Activated T-helper 1 cell treated with anti-CD3 and anti-CD28 coated beads, Interleukin-12 subunit alpha, Interleukin-12 subunit beta, Interleukin-2, Interleukin-4 antibody, amounts not matched to agents 30 ng/mL and 10 ng/mL and 1 ng/mL, durations not matched to agents 14 hours and 24 hours and 36 hours (primary cell): ENCODE measurements around the gene ANKS1A. TPM values are rescaled to one million over a fixed set of nuclear protein-coding genes. Genes with fewer than 3 reads are reported as not detected.

Source experiments
- DNase-seq: peaks from one replicate; pipeline ENCODE4 v3.0.0; 2021; ENCODE audit warnings: low spot score
- H3K27ac Mint-ChIP-seq: one replicate; pipeline ENCODE4 v1.8.0; 2021; ENCODE audit warnings: mild to moderate bottlenecking, mixed read lengths
- H3K27me3 Mint-ChIP-seq: one replicate; pipeline ENCODE4 v1.8.0; 2022; ENCODE audit warnings: mild to moderate bottlenecking, moderate library complexity, mixed read lengths; ENCODE audit not compliant: insufficient read depth
- H3K36me3 Mint-ChIP-seq: one replicate; pipeline ENCODE4 v1.8.0; 2021; ENCODE audit warnings: low read depth, mixed read lengths
- H3K4me1 Mint-ChIP-seq: one replicate; pipeline ENCODE4 v1.8.0; 2021; ENCODE audit warnings: low read depth, mixed read lengths
- H3K4me3 Mint-ChIP-seq: one replicate; pipeline ENCODE4 v1.8.0; 2021; ENCODE audit warnings: mild to moderate bottlenecking, moderate library complexity, mixed read lengths
- H3K9me3 Mint-ChIP-seq: one replicate; pipeline ENCODE4 v1.8.0; 2021; ENCODE audit warnings: mixed read lengths
- intact Hi-C: fragments of 100-400 bp; cut with micrococcal nuclease; formaldehyde crosslinking; loops from one replicate; pipeline ENCODE4 v1.15.1; 2024
- total RNA-seq: library from RNA; stranded (reverse); gene quantifications from 2 replicates; pipeline ENCODE4 v1.2.3, GENCODE V29; 2022

The ANKS1A gene
- total RNA-seq, 1 donor from 2014 or later: 9.5 TPM

DNA sequence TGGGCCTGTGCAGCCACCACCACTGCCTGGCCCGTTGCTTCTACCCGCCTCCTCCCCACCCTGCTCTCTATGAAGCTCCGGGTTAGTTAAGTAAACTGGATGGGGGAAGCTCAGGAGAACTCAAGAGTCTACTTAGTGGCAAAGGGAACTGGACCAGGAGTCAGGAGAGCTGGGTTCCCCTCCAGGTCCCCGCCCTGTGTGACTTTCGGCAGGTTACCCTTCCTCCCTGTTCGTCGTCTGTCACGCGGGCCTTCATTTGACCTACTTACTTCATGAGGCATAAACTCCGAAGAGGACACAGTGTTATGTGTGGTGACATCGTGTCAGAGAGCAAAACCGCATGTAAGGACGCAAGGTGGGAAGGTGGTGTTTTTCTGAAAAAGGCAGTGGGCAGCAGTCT, 176.8 kb downstream of the ANKS1A start:
- no peaks in the 10 kb centered on the region for H3K9me3 Mint-ChIP-seq
- intact Hi-C loops: no loop called here
- no peak overlapping the region for H3K4me3 Mint-ChIP-seq
- H3K27me3 Mint-ChIP-seq: peaks cover 2% of the 10 kb centered on the region
- H3K27ac Mint-ChIP-seq: no peak overlapping the region
- no peak for DNase-seq
- H3K4me1 Mint-ChIP-seq: peaks cover 13% of the 10 kb centered on the region
- no peaks in the 10 kb centered on the region for H3K36me3 Mint-ChIP-seq

DNA sequence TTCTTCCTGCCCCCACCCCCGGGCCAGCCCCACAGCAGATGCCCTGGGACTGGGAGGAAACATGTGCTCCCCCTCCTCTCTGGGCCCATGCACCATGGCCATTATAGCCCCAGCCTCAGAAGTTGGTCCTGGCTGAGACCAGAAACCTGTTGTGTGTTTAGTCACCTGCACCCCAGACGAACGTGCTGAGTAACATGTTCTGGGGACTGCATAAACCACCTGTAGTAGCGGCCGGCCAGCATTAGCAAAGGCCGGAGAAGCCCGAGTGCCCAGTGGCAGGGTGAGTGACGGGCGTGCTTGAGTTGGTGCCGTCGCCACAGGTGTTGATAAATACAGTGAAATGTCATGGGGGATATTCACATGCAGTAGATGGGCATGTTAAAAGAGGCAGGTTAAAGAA, 178.2 kb downstream of the ANKS1A start:
- no peak overlapping the region for H3K27ac Mint-ChIP-seq
- peaks cover 2% of the 10 kb centered on the region for H3K27me3 Mint-ChIP-seq
- H3K9me3 Mint-ChIP-seq: no peaks in the 10 kb centered on the region
- no peak overlapping the region for H3K4me3 Mint-ChIP-seq
- H3K36me3 Mint-ChIP-seq: no peaks in the 10 kb centered on the region
- peaks cover 13% of the 10 kb centered on the region for H3K4me1 Mint-ChIP-seq
- DNase-seq: no peak
- intact Hi-C loops: no loop called here

DNA sequence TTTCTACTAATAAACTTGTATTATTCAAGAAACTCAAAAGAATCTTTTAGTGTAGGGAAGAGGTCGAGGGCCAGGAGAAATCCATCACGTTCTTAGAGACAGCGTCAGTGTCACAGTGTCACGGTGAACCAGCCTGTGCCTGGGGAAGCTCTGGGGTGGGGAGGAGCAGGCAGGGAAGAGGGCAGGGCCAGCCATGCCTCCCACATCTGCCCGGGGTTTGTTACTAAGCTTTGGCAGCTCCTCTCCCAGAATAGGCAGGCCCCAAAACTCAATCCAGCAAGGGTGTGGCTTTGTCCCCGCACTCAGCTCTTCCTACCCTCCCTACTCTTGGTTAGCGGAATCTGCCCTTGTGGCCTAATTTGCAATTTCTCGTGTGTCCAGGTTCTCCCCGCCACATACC, 179.2 kb downstream of the ANKS1A start:
- no peaks in the 10 kb centered on the region for H3K36me3 Mint-ChIP-seq
- H3K9me3 Mint-ChIP-seq: no peaks in the 10 kb centered on the region

DNA sequence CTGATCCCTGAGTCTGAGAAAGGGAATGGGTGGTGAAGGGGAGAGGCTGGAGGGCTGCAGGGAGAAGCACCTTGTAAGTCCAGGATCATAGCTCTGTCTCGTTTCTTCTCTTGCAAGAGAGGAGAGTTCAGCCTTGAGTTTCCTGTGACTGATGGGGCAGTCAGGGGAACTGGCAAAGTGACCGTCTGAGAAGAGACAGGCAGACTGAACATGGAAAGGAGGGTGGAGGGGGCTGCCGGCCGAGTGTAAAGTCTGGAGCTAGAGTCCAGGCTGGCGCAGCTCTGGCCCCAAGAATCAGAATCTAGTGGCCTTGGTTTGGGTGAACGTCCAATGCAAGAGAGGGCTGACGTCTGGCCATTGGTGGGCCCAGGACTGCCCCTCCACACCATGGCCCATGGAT, 179.6 kb downstream of the ANKS1A start:
- no peaks in the 10 kb centered on the region for H3K4me1 Mint-ChIP-seq
- H3K27me3 Mint-ChIP-seq: peaks cover 2% of the 10 kb centered on the region
- no peak overlapping the region for H3K4me3 Mint-ChIP-seq
- no peak for DNase-seq
- intact Hi-C loops: no loop called here
- H3K9me3 Mint-ChIP-seq: no peaks in the 10 kb centered on the region
- H3K27ac Mint-ChIP-seq: no peak overlapping the region
- H3K36me3 Mint-ChIP-seq: no peaks in the 10 kb centered on the region

More for the DNA sequence above, 179.2 kb downstream of the ANKS1A start:
- H3K4me3 Mint-ChIP-seq: no peak overlapping the region
- DNase-seq: no peak
- no peak overlapping the region for H3K27ac Mint-ChIP-seq
- intact Hi-C loops: no loop called here
- peaks cover 4% of the 10 kb centered on the region for H3K4me1 Mint-ChIP-seq
- peaks cover 2% of the 10 kb centered on the region for H3K27me3 Mint-ChIP-seq

DNA sequence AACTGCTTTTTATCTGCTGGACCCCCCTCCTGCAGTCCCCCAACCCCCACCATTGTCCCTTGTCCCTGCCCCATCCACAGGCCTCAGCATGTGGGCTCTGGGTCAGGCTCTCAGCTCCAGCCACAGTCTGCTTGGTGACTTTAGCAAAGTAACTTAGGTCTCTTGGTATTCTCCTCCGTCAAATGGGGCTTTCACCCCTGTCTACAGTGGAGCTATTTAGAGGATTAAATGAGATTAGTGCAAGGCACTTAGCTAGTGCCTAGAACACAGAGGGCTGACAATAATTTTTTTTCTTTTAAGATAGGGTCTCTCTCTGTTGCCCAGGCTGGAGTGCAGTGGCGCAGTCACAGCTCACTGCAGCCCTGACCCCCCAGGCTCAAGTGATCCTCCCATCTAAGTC, 180.2 kb downstream of the ANKS1A start:
- Mint-ChIP-seq H3K4me3 (no peak overlapping the region), H3K27ac (no peak overlapping the region), H3K4me1 (no peaks in the 10 kb centered on the region), H3K36me3 (no peaks in the 10 kb centered on the region), H3K27me3 (peaks cover 2% of the 10 kb centered on the region), H3K9me3 (no peaks in the 10 kb centered on the region)
- intact Hi-C loops: no loop called here
- no peak for DNase-seq

DNA sequence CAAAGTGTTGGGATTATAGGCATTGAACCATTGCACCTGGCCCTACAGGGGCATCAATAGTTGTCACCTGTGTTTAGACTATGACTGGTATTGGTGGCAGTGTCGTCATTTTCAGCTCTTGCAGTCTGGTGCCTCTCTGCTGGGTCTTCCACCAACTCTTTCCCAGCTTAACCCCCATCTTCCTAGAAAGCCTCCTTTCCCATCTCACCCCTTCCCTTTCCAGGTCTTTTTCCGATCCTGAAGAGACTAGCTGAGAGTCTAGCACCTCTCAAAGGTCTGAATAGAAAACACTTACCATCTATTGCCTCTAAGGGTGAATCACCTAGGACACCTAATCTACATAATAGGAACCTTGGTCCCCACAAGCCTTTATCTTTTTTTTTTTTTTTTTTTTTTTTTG, 181.1 kb downstream of the ANKS1A start:
- peaks cover 2% of the 10 kb centered on the region for H3K27me3 Mint-ChIP-seq
- no peaks in the 10 kb centered on the region for H3K4me1 Mint-ChIP-seq

DNA sequence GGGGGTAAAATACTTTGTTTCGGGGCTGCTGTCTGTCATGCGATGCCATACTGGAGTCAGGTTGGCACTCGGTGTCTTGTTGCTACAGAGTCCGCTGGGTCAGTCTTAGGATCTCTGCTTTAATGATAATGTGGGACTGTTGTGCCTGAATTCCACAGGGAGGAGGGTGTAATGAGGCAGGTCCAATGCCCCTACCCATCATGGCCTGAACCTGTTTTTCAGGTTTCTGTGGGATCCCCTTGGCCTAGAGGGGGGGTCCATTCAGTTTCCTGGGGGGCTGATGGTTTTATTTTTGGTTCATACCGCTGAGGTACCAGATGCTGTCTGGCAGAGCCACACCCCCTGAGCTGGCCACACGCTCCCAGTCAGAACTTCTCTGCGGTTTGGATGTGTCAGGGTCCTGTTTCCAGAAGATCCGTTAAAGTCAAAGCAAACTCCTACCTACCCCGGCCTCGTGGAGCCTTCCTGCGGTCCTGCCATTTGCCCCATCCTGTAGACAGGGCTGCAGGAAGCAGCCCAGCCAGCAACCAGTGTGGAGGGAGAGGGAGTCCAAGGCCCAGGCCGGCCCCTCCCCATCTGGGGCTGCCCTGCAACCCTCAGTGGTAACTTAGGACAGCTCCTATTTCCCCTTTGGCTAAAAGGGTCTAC, 182.4 kb downstream of the ANKS1A start:
- intact Hi-C loops: no loop called here
- Mint-ChIP-seq H3K4me1 (no peaks in the 10 kb centered on the region), H3K27ac (no peak overlapping the region), H3K9me3 (no peaks in the 10 kb centered on the region), H3K36me3 (no peaks in the 10 kb centered on the region), H3K4me3 (no peak overlapping the region), H3K27me3 (peaks cover 2% of the 10 kb centered on the region)
- no peak for DNase-seq

More for the DNA sequence above, 181.1 kb downstream of the ANKS1A start:
- DNase-seq: no peak
- intact Hi-C loops: no loop called here
- no peak overlapping the region for H3K4me3 Mint-ChIP-seq
- H3K36me3 Mint-ChIP-seq: no peaks in the 10 kb centered on the region
- H3K9me3 Mint-ChIP-seq: no peaks in the 10 kb centered on the region
- H3K27ac Mint-ChIP-seq: no peak overlapping the region

DNA sequence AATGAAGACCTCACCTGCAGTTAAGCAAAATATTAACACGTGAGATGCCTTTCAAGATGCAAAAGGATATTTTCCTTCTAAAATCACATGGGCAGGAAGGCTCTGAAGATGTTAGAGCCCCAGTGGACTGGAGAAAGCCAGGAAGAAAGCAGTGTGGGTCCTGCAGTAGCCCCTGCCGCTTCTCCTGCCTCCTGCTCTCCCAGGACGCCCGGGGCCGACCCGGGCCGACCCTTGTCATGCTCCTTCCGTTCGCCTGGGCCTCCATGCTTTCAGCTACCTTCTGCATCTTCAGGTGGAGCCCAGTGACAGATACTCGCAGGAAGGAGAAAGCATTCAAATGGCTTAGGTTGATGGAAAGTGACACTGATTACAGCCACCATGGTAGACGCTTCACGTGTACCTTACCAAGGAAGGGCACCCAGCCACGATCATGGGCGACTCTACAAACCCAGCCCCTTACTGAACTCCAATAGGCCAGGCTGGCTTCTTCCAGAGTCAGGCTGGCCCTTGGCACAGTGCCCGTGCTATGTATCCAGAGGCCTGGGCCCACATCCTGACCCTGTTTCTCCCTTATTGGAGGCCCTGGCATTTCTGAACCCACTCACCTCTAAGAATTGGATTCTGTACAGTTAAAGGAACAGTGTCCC, 183.1 kb downstream of the ANKS1A start:
- DNase-seq: no peak
- no peaks in the 10 kb centered on the region for H3K4me1 Mint-ChIP-seq
- H3K9me3 Mint-ChIP-seq: no peaks in the 10 kb centered on the region
- H3K27ac Mint-ChIP-seq: no peak overlapping the region
- no peaks in the 10 kb centered on the region for H3K36me3 Mint-ChIP-seq
- no peak overlapping the region for H3K4me3 Mint-ChIP-seq
- intact Hi-C loops: no loop called here
- H3K27me3 Mint-ChIP-seq: peaks cover 2% of the 10 kb centered on the region

DNA sequence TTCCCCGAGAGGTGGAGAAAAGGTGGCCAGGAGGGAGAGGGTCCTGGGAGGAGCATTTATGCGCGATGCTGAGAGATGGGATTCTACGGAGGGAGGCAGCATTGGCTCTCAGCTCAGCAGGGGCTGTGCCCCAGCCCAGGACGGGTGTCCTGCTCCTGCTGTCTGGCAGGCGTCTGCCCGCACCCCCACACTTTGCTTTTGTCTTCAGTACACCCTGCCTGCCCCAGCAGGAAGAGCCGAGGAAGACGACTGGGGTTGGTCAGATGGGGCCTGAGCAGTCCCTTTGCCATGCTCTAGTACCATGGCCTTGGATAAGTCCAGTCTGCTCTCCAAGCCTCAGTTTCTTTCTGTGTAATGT, 183.6 kb downstream of the ANKS1A start:
- no peak for DNase-seq
- no peak overlapping the region for H3K27ac Mint-ChIP-seq
- peaks cover 2% of the 10 kb centered on the region for H3K27me3 Mint-ChIP-seq
- H3K36me3 Mint-ChIP-seq: no peaks in the 10 kb centered on the region
- no peaks in the 10 kb centered on the region for H3K4me1 Mint-ChIP-seq
- no peaks in the 10 kb centered on the region for H3K9me3 Mint-ChIP-seq
- H3K4me3 Mint-ChIP-seq: no peak overlapping the region
- intact Hi-C loops: no loop called here

DNA sequence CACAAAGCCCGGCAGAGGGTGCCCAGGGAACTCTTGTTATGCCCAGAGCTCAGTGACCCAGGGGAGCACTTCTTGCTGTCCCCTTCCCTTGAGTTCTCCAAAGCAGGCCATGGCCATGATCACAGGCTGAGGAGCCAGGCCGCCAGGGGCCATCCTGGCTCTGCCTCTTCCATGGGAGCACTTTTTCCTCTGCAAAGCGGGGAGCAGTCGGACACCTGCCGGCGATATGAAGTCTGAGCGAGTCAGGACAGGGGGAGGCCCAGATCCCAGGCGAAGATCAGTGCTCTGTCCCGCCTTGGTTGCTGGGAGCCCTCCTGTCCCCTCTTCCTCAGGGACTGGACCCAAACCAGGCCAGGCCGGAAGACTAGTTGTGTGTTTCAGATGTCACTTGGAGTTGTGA, 184.2 kb downstream of the ANKS1A start:
- no peaks in the 10 kb centered on the region for H3K4me1 Mint-ChIP-seq
- H3K27ac Mint-ChIP-seq: no peak overlapping the region
- intact Hi-C loops: no loop called here
- H3K9me3 Mint-ChIP-seq: no peaks in the 10 kb centered on the region
- no peak overlapping the region for H3K4me3 Mint-ChIP-seq
- peaks cover 2% of the 10 kb centered on the region for H3K27me3 Mint-ChIP-seq
- H3K36me3 Mint-ChIP-seq: no peaks in the 10 kb centered on the region
- DNase-seq: no peak

DNA sequence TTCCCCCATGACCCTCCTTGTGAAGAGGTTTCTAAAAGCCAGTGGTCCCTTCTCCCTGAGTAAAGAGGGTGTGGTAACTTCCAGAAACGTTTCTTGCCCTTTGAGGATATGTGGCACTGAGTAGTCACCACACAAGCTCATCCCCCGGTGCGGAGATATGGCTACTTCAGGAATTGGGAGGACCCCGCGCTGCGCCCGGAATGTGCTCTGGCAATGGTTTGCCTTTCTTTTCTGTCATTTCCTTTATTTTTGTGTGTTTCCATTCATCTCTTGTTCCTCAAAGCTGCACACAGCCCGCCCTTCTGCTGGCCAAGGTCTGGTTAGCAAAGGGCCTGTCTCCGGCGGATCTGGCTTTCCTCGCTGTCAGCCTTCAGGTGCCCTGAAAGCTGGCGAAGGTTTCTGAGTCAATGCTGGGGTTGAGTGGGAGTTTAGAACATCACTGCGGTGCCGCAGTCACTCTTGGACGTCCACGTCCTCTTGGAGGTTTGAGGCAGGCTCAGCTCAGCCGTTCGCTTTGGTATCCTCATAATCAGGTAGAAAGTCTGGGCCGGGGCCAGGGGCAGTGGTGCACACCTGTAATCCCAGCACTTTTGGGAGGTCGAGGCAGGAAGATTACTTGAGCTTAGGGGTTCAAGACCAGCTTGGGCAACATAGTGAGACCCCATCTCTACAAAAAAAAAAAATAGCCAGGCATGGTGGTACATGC, 184.9 kb downstream of the ANKS1A start:
- Mint-ChIP-seq H3K27me3 (no peaks in the 10 kb centered on the region), H3K27ac (no peak overlapping the region), H3K4me3 (no peak overlapping the region), H3K4me1 (no peaks in the 10 kb centered on the region), H3K36me3 (no peaks in the 10 kb centered on the region), H3K9me3 (no peaks in the 10 kb centered on the region)
- no peak for DNase-seq
- intact Hi-C loops: no loop called here

DNA sequence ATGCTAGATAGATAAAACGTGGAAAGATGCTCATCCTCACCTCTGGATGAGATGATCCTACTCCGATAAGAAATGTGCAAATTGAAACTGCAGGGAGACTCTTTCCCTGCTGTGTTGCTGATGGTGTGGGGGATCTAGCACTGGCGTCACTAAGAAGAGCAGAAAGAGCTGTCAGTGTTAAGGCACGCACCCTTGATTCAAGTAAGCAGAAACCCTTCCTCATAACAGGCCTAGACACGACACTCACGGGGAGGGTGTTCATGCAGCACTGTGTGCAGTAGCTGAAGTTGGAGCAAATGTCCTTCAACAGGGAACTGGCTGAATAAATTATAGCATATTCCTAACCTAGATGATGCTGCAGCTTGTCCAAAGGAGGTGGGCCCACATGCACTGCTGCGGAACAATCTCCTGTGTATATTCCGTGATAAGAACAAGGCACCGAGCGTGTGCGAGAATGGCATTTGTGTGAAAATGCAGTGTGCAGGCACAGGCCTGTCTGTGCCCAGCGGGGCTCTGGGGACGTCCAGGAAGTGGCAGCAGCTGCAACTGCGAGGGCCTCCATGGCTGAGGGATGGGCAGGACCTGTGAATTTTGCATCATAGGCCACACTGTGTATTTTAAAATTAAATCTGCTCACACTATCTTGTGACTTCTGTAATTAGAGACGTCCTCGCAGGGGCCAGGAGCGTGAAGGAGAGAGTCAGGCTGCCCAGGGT, 188.1 kb downstream of the ANKS1A start:
- no peaks in the 10 kb centered on the region for H3K27me3 Mint-ChIP-seq
- no peaks in the 10 kb centered on the region for H3K4me1 Mint-ChIP-seq
- H3K36me3 Mint-ChIP-seq: no peaks in the 10 kb centered on the region
- intact Hi-C loops: no loop called here
- H3K27ac Mint-ChIP-seq: no peak overlapping the region
- H3K4me3 Mint-ChIP-seq: no peak overlapping the region
- no peak for DNase-seq
- no peaks in the 10 kb centered on the region for H3K9me3 Mint-ChIP-seq

DNA sequence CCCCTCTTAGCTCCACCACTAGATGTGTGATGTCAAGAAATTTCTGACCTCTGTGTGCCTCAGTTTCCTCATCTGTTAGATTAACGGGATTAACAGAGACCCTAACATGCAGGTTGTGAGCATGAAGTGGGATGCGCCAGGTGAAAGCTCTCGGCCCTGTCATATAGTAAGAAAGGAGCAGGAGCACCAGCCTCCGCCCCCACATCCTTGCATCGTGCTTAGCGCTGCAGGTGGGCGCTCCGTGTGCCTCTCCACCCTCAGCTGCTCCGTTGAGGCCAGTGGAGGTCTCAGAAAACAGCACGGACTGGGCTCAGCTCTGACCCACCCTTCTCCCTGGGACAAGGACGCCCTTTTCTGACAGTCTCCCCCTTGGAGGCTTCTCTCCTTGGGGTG, 188.7 kb downstream of the ANKS1A start:
- Mint-ChIP-seq H3K4me3 (no peak overlapping the region), H3K9me3 (no peaks in the 10 kb centered on the region), H3K4me1 (no peaks in the 10 kb centered on the region), H3K27ac (no peak overlapping the region), H3K27me3 (no peaks in the 10 kb centered on the region), H3K36me3 (no peaks in the 10 kb centered on the region)
- DNase-seq: no peak
- intact Hi-C loops: no loop called here
